Panc1 (cell line): ENCODE results near the gene TNS4. TPM values are rescaled to one million over a fixed set of nuclear protein-coding genes. Genes with fewer than 3 reads are reported as not detected.

Experiments used
- ATAC-seq: fragments of 200-7000 bp; cut with Tn5 transposase; 2 replicates; pipeline ENCODE4 v1.9.1; 2020; ENCODE audit warnings: mild to moderate bottlenecking, moderate library complexity
- BruUV-seq: library from RNA; stranded (reverse); fragments of 400-500 nt; replicated peaks from 2 replicates; lab custom pipeline; 2021; lab: Mats Ljungman, UMichigan
- CTCF ChIA-PET: fragments of 300-600 bp; sonication (Branson Sonifier 250); formaldehyde crosslinking; loops from one replicate; lab custom pipeline; 2022; ENCODE audit warnings: antibody characterized with exemption; lab: Charles Lee
- POLR2A ChIA-PET: fragments of 300-600 bp; sonication (Branson Sonifier 250); formaldehyde crosslinking; loops from one replicate; lab custom pipeline; 2022; ENCODE audit warnings: antibody characterized with exemption; lab: Charles Lee
- DNase-seq: peaks from one replicate; pipeline ENCODE4 v3.0.0-alpha.2; 2010; ENCODE audit warnings: low read depth, low spot score
- H3K27ac ChIP-seq: 2 replicates; pipeline ENCODE4 v1.5.1; 2011; ENCODE audit warnings: mild to moderate bottlenecking, low read length, inconsistent platforms
- H3K27me3 ChIP-seq: fragments of 200-500 bp; sonication (Bioruptor generic); 2 replicates; pipeline ENCODE4 v1.6.0; 2014; ENCODE audit warnings: low read length, inconsistent platforms; ENCODE audit not compliant: control insufficient read depth, insufficient read depth
- H3K36me3 ChIP-seq: fragments of 200-500 bp; sonication (Bioruptor generic); 2 replicates; pipeline ENCODE4 v1.5.1; 2014; ENCODE audit warnings: inconsistent platforms, mild to moderate bottlenecking, low read length, moderate library complexity; ENCODE audit not compliant: control insufficient read depth, insufficient read depth
- H3K4me1 ChIP-seq: 2 replicates; pipeline ENCODE4 v1.5.1; 2011; ENCODE audit warnings: inconsistent platforms, mild to moderate bottlenecking, low read length, moderate library complexity; ENCODE audit not compliant: control insufficient read depth, insufficient read depth
- H3K4me3 ChIP-seq, 2 experiments: 2 replicates each; pipeline ENCODE4 v1.5.1; 2011 to 2012; ENCODE audit warnings: low read depth in 2 of 2, low read length in 2 of 2, mild to moderate bottlenecking in 2 of 2, inconsistent platforms in 1 of 2, moderate library complexity in 1 of 2
- H3K9me3 ChIP-seq: fragments of 200-500 bp; sonication (Bioruptor generic); 2 replicates; pipeline ENCODE4 v1.5.1; 2014; ENCODE audit warnings: low read depth, mild to moderate bottlenecking, inconsistent platforms, low read length, moderate library complexity; ENCODE audit not compliant: control insufficient read depth, insufficient read depth
- POLR2AphosphoS5 ChIP-seq: IDR thresholded peaks from 2 replicates; pipeline ENCODE4 v1.6.1; 2012; ENCODE audit warnings: mild to moderate bottlenecking, low read depth, low read length, moderate library complexity
- SIN3A ChIP-seq: IDR thresholded peaks from 2 replicates; pipeline ENCODE4 v1.6.1; 2012; ENCODE audit warnings: low read depth, mild to moderate bottlenecking, low read length, moderate library complexity, borderline replicate concordance; ENCODE audit not compliant: insufficient read depth
- TCF7L2 ChIP-seq: IDR thresholded peaks from 2 replicates; pipeline ENCODE4 v1.6.1; 2011; ENCODE audit warnings: mild to moderate bottlenecking, low read depth, low read length, inconsistent platforms
- in situ Hi-C: cut with HindIII; loops from 2 replicates; pipeline ENCODE4 v1.10.0; 2016; ENCODE audit warnings: low sequenced_read_pairs, low pct_unique_long_range_greater_than_20kb
- intact Hi-C: fragments of 100-400 bp; cut with micrococcal nuclease; formaldehyde crosslinking; loops from one replicate; pipeline ENCODE4 v1.10.0; 2022; ENCODE audit not compliant: unreplicated experiment
- total RNA-seq: library from RNA; stranded (reverse); gene quantifications from one replicate; pipeline ENCODE4 v1.2.1, GENCODE V29; 2021; ENCODE audit not compliant: unreplicated experiment
- TF ChIP-seq, protein P1 (sequence below): fragments of 450-650 bp; IDR thresholded peaks from 2 replicates; pipeline ENCODE4 v1.5.1; 2017; ENCODE audit warnings: mild to moderate bottlenecking
- TF ChIP-seq, protein P2 (sequence below), 2 experiments: IDR thresholded peaks; 2 replicates each; pipeline ENCODE4 v1.6.1; 2011 to 2012; ENCODE audit warnings: low read depth in 2 of 2, control low read depth in 1 of 2, low read length in 1 of 2, mild to moderate bottlenecking in 1 of 2, moderate library complexity in 1 of 2; ENCODE audit not compliant: insufficient read depth in 1 of 2

The TNS4 gene
- total RNA-seq, 1 experiment from 2014 or later = not detected

GRCh38 chr17:40478486-40478885 lies 22.9 kb downstream of the TNS4 start:
- intact Hi-C loops = loop anchor here (5.0 kb wide), 1 partner anchor 36 kb away; the partner anchor contains the start of gene IGFBP4
- in situ Hi-C loops = no loop called here
- BruUV-seq = no TSS peak
- ChIA-PET CTCF (no interaction called here), POLR2A (interaction anchor here (0.5 kb wide), 1 partner anchor 11 kb away, joined by 3 read pairs; no protein-coding TSS in a partner anchor)
- H3K27me3 ChIP-seq = no peaks in the 10 kb centered on the region
- H3K4me1 ChIP-seq = no peaks in the 10 kb centered on the region
- ATAC-seq (no peak), DNase-seq (no peak)
- no peak overlapping the region for H3K27ac ChIP-seq
- no peaks in the 10 kb centered on the region for H3K36me3 ChIP-seq
- no peak overlapping the region for H3K4me3 ChIP-seq
- TF ChIP-seq, protein P1, sequence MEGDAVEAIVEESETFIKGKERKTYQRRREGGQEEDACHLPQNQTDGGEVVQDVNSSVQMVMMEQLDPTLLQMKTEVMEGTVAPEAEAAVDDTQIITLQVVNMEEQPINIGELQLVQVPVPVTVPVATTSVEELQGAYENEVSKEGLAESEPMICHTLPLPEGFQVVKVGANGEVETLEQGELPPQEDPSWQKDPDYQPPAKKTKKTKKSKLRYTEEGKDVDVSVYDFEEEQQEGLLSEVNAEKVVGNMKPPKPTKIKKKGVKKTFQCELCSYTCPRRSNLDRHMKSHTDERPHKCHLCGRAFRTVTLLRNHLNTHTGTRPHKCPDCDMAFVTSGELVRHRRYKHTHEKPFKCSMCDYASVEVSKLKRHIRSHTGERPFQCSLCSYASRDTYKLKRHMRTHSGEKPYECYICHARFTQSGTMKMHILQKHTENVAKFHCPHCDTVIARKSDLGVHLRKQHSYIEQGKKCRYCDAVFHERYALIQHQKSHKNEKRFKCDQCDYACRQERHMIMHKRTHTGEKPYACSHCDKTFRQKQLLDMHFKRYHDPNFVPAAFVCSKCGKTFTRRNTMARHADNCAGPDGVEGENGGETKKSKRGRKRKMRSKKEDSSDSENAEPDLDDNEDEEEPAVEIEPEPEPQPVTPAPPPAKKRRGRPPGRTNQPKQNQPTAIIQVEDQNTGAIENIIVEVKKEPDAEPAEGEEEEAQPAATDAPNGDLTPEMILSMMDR = no peak
- TF ChIP-seq POLR2AphosphoS5 (no peak), SIN3A (no peak), TCF7L2 (no peak)
- TF ChIP-seq, protein P2, sequence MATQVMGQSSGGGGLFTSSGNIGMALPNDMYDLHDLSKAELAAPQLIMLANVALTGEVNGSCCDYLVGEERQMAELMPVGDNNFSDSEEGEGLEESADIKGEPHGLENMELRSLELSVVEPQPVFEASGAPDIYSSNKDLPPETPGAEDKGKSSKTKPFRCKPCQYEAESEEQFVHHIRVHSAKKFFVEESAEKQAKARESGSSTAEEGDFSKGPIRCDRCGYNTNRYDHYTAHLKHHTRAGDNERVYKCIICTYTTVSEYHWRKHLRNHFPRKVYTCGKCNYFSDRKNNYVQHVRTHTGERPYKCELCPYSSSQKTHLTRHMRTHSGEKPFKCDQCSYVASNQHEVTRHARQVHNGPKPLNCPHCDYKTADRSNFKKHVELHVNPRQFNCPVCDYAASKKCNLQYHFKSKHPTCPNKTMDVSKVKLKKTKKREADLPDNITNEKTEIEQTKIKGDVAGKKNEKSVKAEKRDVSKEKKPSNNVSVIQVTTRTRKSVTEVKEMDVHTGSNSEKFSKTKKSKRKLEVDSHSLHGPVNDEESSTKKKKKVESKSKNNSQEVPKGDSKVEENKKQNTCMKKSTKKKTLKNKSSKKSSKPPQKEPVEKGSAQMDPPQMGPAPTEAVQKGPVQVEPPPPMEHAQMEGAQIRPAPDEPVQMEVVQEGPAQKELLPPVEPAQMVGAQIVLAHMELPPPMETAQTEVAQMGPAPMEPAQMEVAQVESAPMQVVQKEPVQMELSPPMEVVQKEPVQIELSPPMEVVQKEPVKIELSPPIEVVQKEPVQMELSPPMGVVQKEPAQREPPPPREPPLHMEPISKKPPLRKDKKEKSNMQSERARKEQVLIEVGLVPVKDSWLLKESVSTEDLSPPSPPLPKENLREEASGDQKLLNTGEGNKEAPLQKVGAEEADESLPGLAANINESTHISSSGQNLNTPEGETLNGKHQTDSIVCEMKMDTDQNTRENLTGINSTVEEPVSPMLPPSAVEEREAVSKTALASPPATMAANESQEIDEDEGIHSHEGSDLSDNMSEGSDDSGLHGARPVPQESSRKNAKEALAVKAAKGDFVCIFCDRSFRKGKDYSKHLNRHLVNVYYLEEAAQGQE (IDR thresholded peaks at IDR 0.05; ENCODE audit: insufficient read depth in 1 of 2, low read depth in 2 of 2, low read length in 1 of 2) = no peak
- H3K9me3 ChIP-seq = no peaks in the 10 kb centered on the region

GRCh38 chr17:40477796-40478195 lies 23.6 kb downstream of the TNS4 start:
- TF ChIP-seq, protein P2 (IDR thresholded peaks at IDR 0.05; ENCODE audit: insufficient read depth in 1 of 2, low read depth in 2 of 2, low read length in 1 of 2) = no peak
- no peak for TF ChIP-seq SIN3A
- no peak for TF ChIP-seq TCF7L2
- no peak for TF ChIP-seq POLR2AphosphoS5
- TF ChIP-seq, protein P1 = no peak
- intact Hi-C loops = loop anchor here (5.0 kb wide), 1 partner anchor 35 kb away; the partner anchor contains the start of gene IGFBP4
- H3K27ac ChIP-seq = no peak overlapping the region
- ChIA-PET CTCF (no interaction called here), POLR2A (interaction anchor here (0.5 kb wide), 1 partner anchor 10 kb away, joined by 3 read pairs; no protein-coding TSS in a partner anchor)
- no TSS peak for BruUV-seq
- no peak overlapping the region for H3K4me3 ChIP-seq
- in situ Hi-C loops = no loop called here
- no peak for ATAC-seq
- H3K4me1 ChIP-seq = no peaks in the 10 kb centered on the region
- no peaks in the 10 kb centered on the region for H3K27me3 ChIP-seq
- no peak for DNase-seq
- H3K36me3 ChIP-seq = no peaks in the 10 kb centered on the region
- H3K9me3 ChIP-seq = no peaks in the 10 kb centered on the region
